Measurements from ENCODE around the gene SMIM28.
"Not testable (repeated sequence)": the region's sequence is repeated elsewhere in the genome, so short reads cannot be mapped to it uniquely, and the experiment has no call there.

SMIM28 gene

DNA sequence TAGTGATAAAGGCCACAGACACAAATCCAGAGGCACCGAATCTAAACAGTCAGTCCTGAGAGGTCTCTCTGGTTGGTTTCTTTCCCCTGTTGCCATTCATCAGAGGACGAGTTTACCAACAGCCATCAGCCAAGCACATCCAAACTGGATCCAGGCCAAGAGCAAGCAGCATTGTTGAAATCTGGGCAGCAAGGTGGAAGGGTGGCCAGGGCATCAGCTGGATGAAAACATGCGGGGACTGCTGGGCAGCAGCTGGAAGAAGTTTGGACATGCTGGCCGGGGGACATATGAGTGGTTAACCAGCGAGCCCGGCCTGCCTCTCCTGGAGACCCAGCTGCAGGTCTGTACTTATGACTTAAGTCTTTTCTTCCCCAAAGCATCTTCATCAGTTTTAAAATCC is at the start of gene SMIM28:
SMIM28 (plus strand) TSS at position 62 of the 400 bp plus-strand sequence; CDS start at position 230, 168 bp downstream.
- DNase-seq = no peak

- DNase-seq = no peak
Observed at GRCh38 chr6:138328210-138328609, 49.5 kb upstream of the SMIM28 start.

DNA sequence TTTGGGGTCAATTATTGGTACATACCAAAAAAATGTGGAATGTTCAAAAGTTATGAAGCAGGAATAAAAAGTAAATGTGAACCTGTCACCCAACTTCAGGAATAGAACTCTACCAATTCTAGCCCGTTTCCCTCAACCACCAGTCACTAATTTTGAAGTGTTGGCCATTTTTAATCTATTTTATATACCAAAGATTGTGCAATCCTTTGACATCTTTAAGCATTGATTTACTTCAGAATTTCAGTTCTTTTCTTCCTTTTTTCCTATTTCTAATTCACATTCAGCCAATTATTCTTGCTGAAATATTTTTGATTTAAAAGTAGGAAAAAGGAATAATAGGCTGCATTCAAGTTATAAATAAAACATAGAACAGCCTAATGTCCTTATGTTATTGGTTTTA is 46.9 kb upstream of the SMIM28 start:
- DNase-seq = no peak

DNA sequence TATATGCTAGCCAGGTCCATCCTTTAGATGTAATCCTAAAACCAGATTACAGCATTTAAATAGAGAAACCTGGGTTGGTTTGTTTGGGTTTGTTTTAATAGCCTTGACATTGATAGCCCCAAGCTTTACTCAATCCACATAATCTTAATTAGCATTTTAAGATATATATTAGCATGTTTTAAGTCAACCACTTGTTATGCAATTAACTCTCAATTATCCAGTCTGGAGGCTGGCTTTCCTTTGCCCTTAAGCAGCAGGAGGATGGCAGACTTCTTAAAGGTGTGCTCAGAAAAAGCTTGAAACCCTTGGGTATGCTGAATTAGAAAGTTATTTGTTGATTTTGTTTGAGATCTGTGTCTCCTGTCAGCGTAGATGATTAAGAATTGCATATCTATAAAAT is 46.3 kb upstream of the SMIM28 start:
- no peak for DNase-seq

- no peak for DNase-seq
Observed at GRCh38 chr6:138331984-138332383, 45.7 kb upstream of the SMIM28 start.

GRCh38 chr6:138334000-138334399 is 43.7 kb upstream of the SMIM28 start:
- no peak for DNase-seq

GRCh38 chr6:138334963-138335362 is 42.7 kb upstream of the SMIM28 start:
- DNase-seq = no peak

GRCh38 chr6:138336221-138336620 is 41.5 kb upstream of the SMIM28 start:
- no peak for DNase-seq

DNA sequence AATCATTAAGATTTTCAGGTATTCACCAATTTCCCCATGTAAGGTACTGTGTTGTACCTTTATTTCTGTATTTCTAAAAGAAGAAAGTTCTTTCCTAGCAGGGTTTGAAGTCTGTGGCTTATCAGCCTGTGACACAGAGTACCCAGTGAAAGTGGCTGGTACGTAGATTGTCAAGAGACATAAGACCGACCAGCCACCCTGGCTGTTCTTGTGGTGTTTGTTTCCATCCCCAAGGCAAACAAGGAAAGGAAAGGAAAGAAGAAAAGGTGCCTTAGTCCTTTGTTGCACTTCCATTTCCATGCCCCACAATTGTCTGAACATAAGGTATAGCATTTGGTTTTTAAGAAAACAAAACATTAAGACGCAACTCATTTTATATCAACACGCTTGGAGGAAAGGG is 40.6 kb upstream of the SMIM28 start:
- no peak for DNase-seq

DNA sequence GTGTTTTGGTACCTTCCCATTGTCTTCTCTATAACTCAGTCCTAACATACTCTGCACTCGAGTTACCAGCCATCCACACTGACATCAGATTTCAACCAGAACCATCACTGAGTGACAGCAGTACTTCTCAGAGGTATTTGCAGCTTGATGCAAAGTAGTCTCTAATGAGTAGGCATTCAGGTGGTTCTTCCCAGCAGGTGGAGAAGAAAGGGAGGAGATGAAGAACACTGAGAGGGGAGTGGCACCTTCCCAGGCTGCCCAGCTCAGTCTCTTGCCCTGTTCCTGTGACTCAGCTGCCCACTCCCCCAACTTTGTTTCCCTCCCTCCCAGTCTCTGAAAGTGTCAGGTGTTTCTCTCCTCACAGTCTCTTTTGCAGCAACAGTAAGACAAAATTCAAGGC is 38.7 kb upstream of the SMIM28 start:
- DNase-seq = no peak

DNA sequence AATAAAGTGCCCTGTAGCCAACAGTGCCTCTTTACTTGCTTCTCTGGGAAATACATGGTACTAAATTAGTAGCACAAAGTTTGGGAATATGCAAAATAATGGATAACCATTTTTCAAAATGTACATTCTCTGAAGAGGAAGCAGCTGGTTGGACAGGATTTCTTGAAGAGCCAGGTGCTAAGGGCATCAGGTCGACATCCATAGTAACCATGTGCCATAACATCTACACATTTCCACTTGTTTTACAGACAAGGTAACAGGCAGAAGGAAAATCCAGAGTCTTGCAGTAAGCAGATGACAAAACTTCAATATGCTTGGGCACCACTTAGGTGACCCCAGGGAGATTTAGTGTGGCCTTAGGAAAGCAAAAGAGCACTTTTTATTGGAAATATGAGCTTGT is 36.5 kb upstream of the SMIM28 start:
- DNase-seq = no peak

DNA sequence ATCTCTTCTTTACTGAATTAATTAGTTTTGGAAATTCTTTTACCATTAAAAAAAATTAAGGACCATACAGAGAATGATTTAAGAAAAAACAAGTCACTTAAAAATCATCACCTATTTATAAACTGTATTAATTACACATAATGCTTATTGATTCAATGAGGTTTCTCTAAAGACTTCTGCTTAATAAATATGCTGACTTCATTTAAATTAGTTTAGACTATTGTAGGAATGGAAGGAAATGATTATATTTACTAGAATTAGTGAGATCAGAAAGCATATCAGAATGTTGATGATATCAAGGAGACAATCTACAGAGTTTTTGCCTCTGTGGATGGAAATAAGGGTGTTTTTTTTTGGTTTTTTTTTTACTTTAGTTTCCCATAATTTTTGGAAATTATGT is 34.6 kb upstream of the SMIM28 start:
- no peak for DNase-seq

DNA sequence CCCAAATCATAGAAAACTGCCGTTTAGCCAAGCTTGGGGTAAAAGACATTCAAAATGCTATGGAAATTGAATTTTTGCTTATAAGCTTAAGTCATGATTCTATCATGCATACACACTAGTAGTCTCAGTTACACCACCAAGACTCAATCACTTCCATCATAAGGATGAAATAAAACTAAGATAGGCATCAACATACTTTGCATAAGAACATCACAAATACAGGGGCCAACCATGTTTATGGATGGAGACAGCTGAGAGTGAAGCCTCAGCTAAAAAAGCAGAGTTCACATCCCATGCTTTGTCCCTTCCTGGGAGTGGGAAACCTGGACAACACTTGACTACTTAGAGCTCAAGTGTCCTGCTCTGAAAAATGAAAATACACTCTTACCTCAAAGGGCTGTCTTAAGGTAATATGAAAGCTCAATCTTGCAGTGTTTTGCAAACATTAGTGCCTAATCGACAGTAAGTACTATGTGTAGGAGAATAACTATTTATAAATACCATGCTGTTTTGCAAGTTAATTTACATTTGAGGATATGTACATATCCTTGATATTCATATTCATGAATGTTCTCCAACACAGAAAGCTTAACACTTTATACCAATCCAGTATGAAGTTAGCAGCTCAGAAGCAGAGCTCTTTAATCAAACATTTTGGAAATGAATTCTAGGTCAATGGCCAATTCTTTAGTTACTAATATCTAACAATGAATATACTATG is 32.0 kb upstream of the SMIM28 start:
- DNase-seq = no peak

- no peak for DNase-seq
Observed at GRCh38 chr6:138346302-138347195, 31.2 kb upstream of the SMIM28 start.

- no peak for DNase-seq
Observed at GRCh38 chr6:138347864-138348263, 29.8 kb upstream of the SMIM28 start.

GRCh38 chr6:138349891-138350290 is 27.8 kb upstream of the SMIM28 start:
- DNase-seq = no peak

- DNase-seq = no peak
Observed at GRCh38 chr6:138357928-138358327, 19.8 kb upstream of the SMIM28 start.

- not testable (repeated sequence) for DNase-seq
Observed at GRCh38 chr6:138368684-138369083, 9.0 kb upstream of the SMIM28 start.

DNA sequence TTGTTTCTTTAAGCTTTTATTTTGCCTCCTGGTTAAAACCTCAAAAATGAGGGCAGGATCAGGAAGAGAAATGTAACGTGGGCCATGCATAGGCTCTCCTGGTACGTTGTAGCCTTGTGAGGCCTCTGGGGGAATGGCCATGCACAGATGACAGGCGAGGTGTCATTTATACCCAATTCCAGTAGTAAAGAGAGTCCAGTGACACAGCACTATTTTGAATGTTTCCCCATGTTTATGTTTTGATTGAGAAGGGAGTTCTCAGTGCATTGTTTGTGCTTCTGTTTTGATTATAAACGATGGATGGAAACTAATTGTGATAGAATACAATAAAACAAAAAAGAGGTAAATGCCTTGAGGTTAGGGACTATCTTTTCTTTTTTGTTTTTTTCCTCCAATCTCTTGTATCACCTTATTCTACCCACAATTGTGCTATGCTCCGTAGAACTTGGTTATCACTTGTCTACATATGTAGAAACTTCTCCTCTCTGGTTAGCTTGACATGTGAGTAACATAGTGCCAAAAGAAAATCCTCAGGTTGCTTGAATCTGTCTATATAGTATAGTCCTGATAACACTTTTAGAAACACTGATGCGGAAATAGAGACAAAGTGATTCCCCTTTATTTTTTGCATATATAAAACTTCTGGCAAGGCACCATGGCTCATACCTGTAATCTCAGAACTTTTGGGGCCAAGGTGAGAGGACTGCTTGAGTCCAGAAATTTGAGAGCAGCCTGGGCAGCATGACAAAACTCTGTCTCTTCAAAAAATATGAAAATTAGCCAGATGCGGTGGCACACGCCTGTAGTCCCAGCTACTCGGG is 6.9 kb upstream of the SMIM28 start:
- DNase-seq = no peak

DNA sequence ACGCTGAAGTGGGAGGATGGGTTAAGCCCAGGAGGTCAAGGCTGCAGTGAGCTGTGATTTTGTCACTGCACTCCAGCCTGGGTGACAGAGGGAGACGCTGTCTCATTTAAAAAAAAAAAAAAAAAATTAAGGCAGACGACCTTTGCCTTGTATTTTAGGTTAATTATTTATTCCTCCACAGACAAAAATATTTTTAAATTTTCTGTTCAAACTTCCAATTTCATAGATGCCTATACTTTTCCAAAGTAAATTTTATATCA is 6.3 kb upstream of the SMIM28 start:
- DNase-seq = no peak

- no peak for DNase-seq
Observed at GRCh38 chr6:138371720-138372119, 6.0 kb upstream of the SMIM28 start.

DNA sequence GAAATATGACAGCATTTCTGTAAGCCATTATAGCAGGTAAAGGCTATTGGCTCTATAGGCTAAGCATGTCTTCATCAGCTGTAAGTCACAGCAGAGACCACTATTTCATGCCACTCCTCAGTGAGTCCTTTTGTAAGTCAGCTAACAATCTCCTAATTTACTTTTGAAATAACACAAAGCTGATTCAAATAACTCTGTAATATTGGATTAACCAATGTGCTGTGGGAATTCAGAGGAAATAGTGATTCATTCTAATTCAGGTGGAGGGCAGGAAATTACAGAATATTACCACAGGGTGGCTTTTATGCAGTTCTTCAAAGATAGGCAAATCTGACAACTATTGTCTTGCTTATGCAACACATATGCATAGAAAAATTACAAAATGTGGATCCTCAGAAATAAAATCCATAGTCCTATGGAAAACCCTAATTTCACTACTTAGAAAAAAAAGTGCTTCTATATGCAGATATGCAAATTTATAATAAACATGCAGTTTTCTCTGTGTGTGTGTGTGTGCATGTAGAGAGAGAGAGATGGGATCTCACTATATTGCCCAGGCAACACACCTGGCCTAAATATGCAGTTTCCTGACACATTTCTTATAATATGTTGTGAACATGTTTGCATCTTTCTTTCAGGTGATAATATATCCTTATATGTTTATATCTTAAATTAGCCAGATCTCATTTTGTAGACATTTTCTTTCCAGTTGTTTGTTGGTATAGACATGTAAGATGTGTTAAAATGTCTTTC is 4.8 kb upstream of the SMIM28 start:
- DNase-seq = no peak

DNA sequence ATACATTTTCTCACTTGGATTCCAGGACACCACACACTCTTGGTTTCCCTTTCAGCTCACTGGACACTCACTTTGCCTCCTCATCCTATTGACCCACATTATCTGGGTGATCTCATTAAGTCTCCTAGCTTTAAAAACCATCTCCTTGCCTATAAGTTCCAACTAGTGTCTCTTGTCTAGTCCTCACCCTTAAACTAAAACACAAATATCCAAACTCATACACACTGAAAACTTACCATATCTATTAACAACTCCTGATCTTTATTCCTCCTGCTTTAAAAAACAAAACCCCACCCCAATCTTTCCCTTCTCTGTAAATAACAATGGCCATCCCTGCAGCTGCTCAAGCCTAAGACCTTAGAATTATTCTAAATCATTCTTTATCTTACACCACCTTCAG is 3.5 kb upstream of the SMIM28 start:
- DNase-seq = no peak
